SK-N-SH (cell line): ENCODE results near the gene SMPD3. TPM values are rescaled to one million over a fixed set of nuclear protein-coding genes. Genes with fewer than 3 reads are reported as not detected.

Experiments
- CTCF ChIA-PET: fragments of 300-600, 350-600 bp; formaldehyde crosslinking; extraction: SDS; loops from one replicate; lab custom pipeline; 2021; lab: Yijun Ruan, JAX
- POLR2A ChIA-PET: fragments of 350-600 bp; sonication (Branson Sonifier 250); formaldehyde crosslinking; extraction: SDS; loops from one replicate; lab custom pipeline; 2020; ENCODE audit warnings: antibody characterized with exemption, inconsistent platforms; lab: Yijun Ruan, JAX
- DNase-seq: peaks from one replicate; pipeline ENCODE4 v3.0.0; 2012
- H2AFZ ChIP-seq: fragments of 200-600 bp; sonication (generic); 2 replicates; pipeline ENCODE4 v1.8.1; 2016; ENCODE audit warnings: antibody characterized with exemption, mild to moderate bottlenecking, low read depth
- H3F3A ChIP-seq: fragments of 200-600 bp; sonication (generic); replicated peaks from 2 replicates; pipeline ENCODE3; 2016; ENCODE audit warnings: antibody characterized with exemption, mild to moderate bottlenecking; ENCODE audit not compliant: insufficient read depth
- H3K27ac ChIP-seq, 2 experiments: fragments of 200-500 bp in 1 of 2; fragments of 200-600 bp in 1 of 2; sonication (Bioruptor generic) in 1 of 2; sonication (generic), shearing (Covaris generic) in 1 of 2; 2 replicates each; pipeline versions ENCODE4 v1.5.1 to v1.6.1; 2014 to 2016; ENCODE audit warnings: low read depth in 2 of 2, inconsistent platforms in 1 of 2, low read length in 1 of 2, mild to moderate bottlenecking in 1 of 2, mixed read lengths in 1 of 2
- H3K27me3 ChIP-seq: fragments of 200-600 bp; sonication (generic), shearing (Covaris generic); 2 replicates; pipeline ENCODE4 v1.6.1; 2016; ENCODE audit warnings: mixed run types; ENCODE audit not compliant: insufficient read depth
- H3K36me3 ChIP-seq, 2 experiments: fragments of 200-500 bp in 1 of 2; fragments of 200-600 bp in 1 of 2; sonication (Bioruptor generic) in 1 of 2; sonication (generic) in 1 of 2; replicated peaks in 1 of 2; 2 replicates each; pipeline versions ENCODE3 to v1.5.1; 2014 to 2016; ENCODE audit warnings: low read length in 1 of 2, mild to moderate bottlenecking in 1 of 2; ENCODE audit not compliant: insufficient read depth in 2 of 2, control insufficient read depth in 1 of 2
- H3K4me1 ChIP-seq, 2 experiments: fragments of 200-500 bp in 1 of 2; fragments of 200-600 bp in 1 of 2; sonication (Bioruptor generic) in 1 of 2; sonication (generic), shearing (Covaris generic) in 1 of 2; 2 replicates each; pipeline versions ENCODE4 v1.5.1 to v1.6.1; 2014 to 2016; ENCODE audit warnings: low read depth in 1 of 2, low read length in 1 of 2, mixed run types in 1 of 2; ENCODE audit not compliant: insufficient read depth in 2 of 2, control insufficient read depth in 1 of 2
- H3K4me2 ChIP-seq: fragments of 200-600 bp; sonication (generic), shearing (Covaris generic); 2 replicates; pipeline ENCODE4 v1.6.1; 2017; ENCODE audit warnings: mixed run types
- H3K4me3 ChIP-seq, 2 experiments: fragments of 200-500 bp in 1 of 2; fragments of 200-600 bp in 1 of 2; sonication (Bioruptor generic) in 1 of 2; sonication (generic), shearing (Covaris generic) in 1 of 2; 2 replicates each; pipeline versions ENCODE4 v1.5.1 to v1.8.1; 2014 to 2016; ENCODE audit warnings: low read depth in 2 of 2, inconsistent platforms in 1 of 2, low read length in 1 of 2, mild to moderate bottlenecking in 1 of 2, mixed read lengths in 1 of 2, moderate library complexity in 1 of 2
- H3K79me2 ChIP-seq: fragments of 200-600 bp; sonication (generic); 2 replicates; pipeline ENCODE4 v1.8.1; 2017; ENCODE audit warnings: mild to moderate bottlenecking; ENCODE audit not compliant: insufficient read depth
- H3K9ac ChIP-seq: fragments of 200-600 bp; sonication (generic); 2 replicates; pipeline ENCODE4 v1.6.1; 2017; ENCODE audit warnings: mixed run types
- H3K9me2 ChIP-seq: fragments of 200-600 bp; sonication (generic); 2 replicates; pipeline ENCODE4 v1.6.1; 2017; ENCODE audit warnings: mixed run types
- H3K9me3 ChIP-seq: fragments of 200-600 bp; sonication (generic); 2 replicates; pipeline ENCODE4 v1.6.1; 2017; ENCODE audit warnings: mixed run types, mild to moderate bottlenecking, moderate library complexity
- H4K20me1 ChIP-seq: fragments of 200-600 bp; sonication (generic); 2 replicates; pipeline ENCODE4 v1.6.1; 2017; ENCODE audit warnings: mild to moderate bottlenecking, mixed run types; ENCODE audit not compliant: insufficient read depth
- CHD2 ChIP-seq: fragments of 150-350 bp; IDR thresholded peaks from 2 replicates; pipeline ENCODE4 v1.6.1; 2018; ENCODE audit warnings: low read length; ENCODE audit not compliant: partially characterized antibody
- CTCF ChIP-seq: fragments of 200-600 bp; sonication (generic); IDR thresholded peaks from 2 replicates; pipeline ENCODE4 v1.6.1; 2017; ENCODE audit warnings: antibody characterized with exemption, mild to moderate bottlenecking, moderate library complexity
- ELF1 ChIP-seq: IDR thresholded peaks from 2 replicates; pipeline ENCODE4 v1.4.0; 2012
- EP300 ChIP-seq, 2 experiments: IDR thresholded peaks; 2 replicates each; pipeline versions ENCODE4 v1.4.0 to v1.6.1; 2012; ENCODE audit warnings: borderline replicate concordance in 1 of 2, low read depth in 1 of 2, low read length in 1 of 2
- FOSL2 ChIP-seq: IDR thresholded peaks from 2 replicates; pipeline ENCODE4 v1.4.0; 2012; ENCODE audit warnings: low read depth, mild to moderate bottlenecking, moderate library complexity, borderline replicate concordance
- FOXJ3 ChIP-seq: sonication (generic); formaldehyde crosslinking; IDR thresholded peaks from 2 replicates; pipeline ENCODE4 v1.5.1; 2020; ENCODE audit warnings: mild to moderate bottlenecking, missing genetic modification reagents
- FOXM1 ChIP-seq: IDR thresholded peaks from 2 replicates; pipeline ENCODE4 v1.4.0; 2012; ENCODE audit warnings: low read depth, mild to moderate bottlenecking
- GABPA ChIP-seq: IDR thresholded peaks from 2 replicates; pipeline ENCODE4 v1.4.0; 2012; ENCODE audit warnings: low read depth, mild to moderate bottlenecking
- GATA2 ChIP-seq: sonication (generic); formaldehyde crosslinking; IDR thresholded peaks from 2 replicates; pipeline ENCODE4 v1.5.0; 2020; ENCODE audit warnings: mild to moderate bottlenecking, missing genetic modification reagents
- MEF2A ChIP-seq: IDR thresholded peaks from 2 replicates; pipeline ENCODE4 v1.4.0; 2012; ENCODE audit warnings: low read depth, borderline replicate concordance
- MXI1 ChIP-seq: IDR thresholded peaks from 2 replicates; pipeline ENCODE4 v1.6.1; 2012; ENCODE audit warnings: mild to moderate bottlenecking, low read depth, low read length, improper control_type of control experiment
- POLR2AphosphoS5 ChIP-seq: IDR thresholded peaks from 2 replicates; pipeline ENCODE4 v1.6.1; 2012; ENCODE audit warnings: low read depth, low read length
- RCOR1 ChIP-seq: fragments of 150-350 bp; IDR thresholded peaks from 2 replicates; pipeline ENCODE4 v1.6.1; 2017; ENCODE audit warnings: antibody characterized with exemption, low read length
- SIN3A ChIP-seq: IDR thresholded peaks from 2 replicates; pipeline ENCODE4 v1.6.1; 2012; ENCODE audit warnings: low read depth, mild to moderate bottlenecking, low read length, moderate library complexity, borderline replicate concordance
- SMC3 ChIP-seq: IDR thresholded peaks from 2 replicates; pipeline ENCODE4 v1.6.1; 2012; ENCODE audit warnings: low read depth, low read length, improper control_type of control experiment
- TAF1 ChIP-seq: IDR thresholded peaks from 2 replicates; pipeline ENCODE4 v1.6.1; 2012; ENCODE audit warnings: low read depth, mild to moderate bottlenecking, low read length, moderate library complexity, borderline replicate concordance
- TCF12 ChIP-seq: IDR thresholded peaks from 2 replicates; pipeline ENCODE4 v1.4.0; 2012
- TEAD4 ChIP-seq: IDR thresholded peaks from 2 replicates; pipeline ENCODE4 v1.4.0; 2012; ENCODE audit warnings: mild to moderate bottlenecking, borderline replicate concordance; ENCODE audit not compliant: insufficient read depth
- YY1 ChIP-seq: IDR thresholded peaks from 2 replicates; pipeline ENCODE4 v1.4.0; 2012; ENCODE audit warnings: low read depth, mild to moderate bottlenecking
- whole genome bisulfite sequencing: methylation state at CpG from one replicate; pipeline ENCODE4 v1.1.6; 2017; ENCODE audit warnings: low lambda C conversion rate; 5-methylcytosine and 5-hydroxymethylcytosine counted together
- polyA plus RNA-seq, 3 experiments: library from polyadenylated mRNA; depleted of rRNA; stranded (reverse); fragments of >200 nt; gene quantifications; 2 replicates each; pipeline ENCODE4 v1.2.3, GENCODE V29; 2012
- TF ChIP-seq, protein P1 (sequence below): fragments of 150-350 bp; IDR thresholded peaks from 2 replicates; pipeline ENCODE4 v1.6.1; 2017; ENCODE audit warnings: antibody characterized with exemption, low read length, low read depth, borderline replicate concordance
- TF ChIP-seq, protein P2 (sequence below): fragments of 150-350 bp; IDR thresholded peaks from 2 replicates; pipeline ENCODE4 v1.6.1; 2016; ENCODE audit warnings: mild to moderate bottlenecking, low read depth, low read length

Gene SMPD3
- polyA plus RNA-seq, 1 of the 3 experiments (the other 2 are of a cell fraction), result 0.38 TPM

DNA sequence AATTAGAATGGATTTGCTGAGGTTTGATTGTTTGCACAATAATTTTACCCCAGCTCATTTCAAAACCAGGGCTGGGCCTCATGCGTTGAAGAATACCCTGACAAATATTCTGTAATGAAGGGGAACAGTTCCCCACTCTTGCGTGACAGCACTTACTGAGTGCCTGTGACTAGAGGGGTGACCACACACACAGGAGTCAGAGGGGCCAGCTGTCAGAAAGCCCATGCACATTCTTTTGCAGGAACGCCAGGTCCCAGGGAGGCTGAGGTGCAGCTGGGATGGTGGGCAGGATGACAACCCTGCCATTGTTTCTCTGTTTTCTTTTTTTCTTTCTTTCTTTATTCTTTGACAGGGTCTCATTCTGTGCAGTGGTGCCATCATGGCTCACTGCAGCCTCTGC lies 44.6 kb downstream of the SMPD3 start:
- no peak overlapping the region for H3K9ac ChIP-seq
- TF ChIP-seq CTCF (no peak), FOXM1 (no peak), RCOR1 (no peak), SMC3 (no peak), FOSL2 (no peak), GABPA (no peak), EP300 (IDR thresholded peaks at IDR 0.05; ENCODE audit: borderline replicate concordance in 1 of 2, low read depth in 1 of 2, low read length in 1 of 2) (no peak), GATA2 (CRISPR knock-in tag) (no peak), TAF1 (no peak)
- TF ChIP-seq, all 33 proteins: peak for 0
- Histone ChIP-seq H4K20me1 (no peaks in the 10 kb centered on the region), H3K36me3 (no peaks in the 10 kb centered on the region), H3K27me3 (no peaks in the 10 kb centered on the region; the same call in 1 of the 2 replicates), H2AFZ (no peak overlapping the region), H3K9me2 (no peaks in the 10 kb centered on the region; the same call in 1 of the 2 replicates), H3K9me3 (no peaks in the 10 kb centered on the region), H3K4me3 (no peak overlapping the region), H3F3A (peaks cover 4% of the 10 kb centered on the region), H3K4me2 (no peak overlapping the region), H3K27ac (no peak overlapping the region), H3K79me2 (no peaks in the 10 kb centered on the region), H3K4me1 (peaks cover 7 to 30% of the 10 kb centered on the region in 2 experiments; a peak in 3 of 4 replicates)
- WGBS, result 100% methylated on average over 3 of the region's 3 CpGs
- CTCF ChIA-PET, result no interaction called here
- POLR2A ChIA-PET, result no interaction called here
- no peak for DNase-seq

GRCh38 chr16:68403177-68403576 lies 45.1 kb downstream of the SMPD3 start:
- H2AFZ ChIP-seq, result no peak overlapping the region
- H3K27me3 ChIP-seq, result no peaks in the 10 kb centered on the region; the same call in 1 of the 2 replicates
- no peak overlapping the region for H3K4me2 ChIP-seq
- CTCF ChIA-PET, result no interaction called here
- H3K27ac ChIP-seq, result no peak overlapping the region
- H3K4me3 ChIP-seq, result no peak overlapping the region
- no peaks in the 10 kb centered on the region; the same call in 1 of the 2 replicates for H3K9me2 ChIP-seq
- whole genome bisulfite sequencing, result 6% methylated on average over 1 of the region's 1 CpG
- POLR2A ChIA-PET, result no interaction called here
- H3K79me2 ChIP-seq, result no peaks in the 10 kb centered on the region
- no peak for DNase-seq
- peaks cover 7 to 30% of the 10 kb centered on the region in 2 experiments; a peak in 3 of 4 replicates for H3K4me1 ChIP-seq
- TF ChIP-seq GABPA, result no peak
- TF ChIP-seq, all 33 proteins: peak for 0
- Histone ChIP-seq H3K36me3 (no peaks in the 10 kb centered on the region), H3K9me3 (no peaks in the 10 kb centered on the region), H4K20me1 (no peaks in the 10 kb centered on the region), H3K9ac (no peak overlapping the region), H3F3A (peaks cover 4% of the 10 kb centered on the region)

GRCh38 chr16:68402748-68403040 lies 45.6 kb downstream of the SMPD3 start:
- no peaks in the 10 kb centered on the region for H3K27me3 ChIP-seq
- H3K9me2 ChIP-seq, result no peaks in the 10 kb centered on the region; the same call in 1 of the 2 replicates
- no peaks in the 10 kb centered on the region for H3K79me2 ChIP-seq
- POLR2A ChIA-PET, result no interaction called here
- no peak overlapping the region for H3K4me2 ChIP-seq
- DNase-seq, result no peak
- H3K27ac ChIP-seq, result no peak overlapping the region
- H3K9me3 ChIP-seq, result no peaks in the 10 kb centered on the region
- H3K36me3 ChIP-seq, result no peaks in the 10 kb centered on the region
- H3K4me3 ChIP-seq, result no peak overlapping the region
- WGBS, result 74% methylated on average over 3 of the region's 3 CpGs
- H2AFZ ChIP-seq, result no peak overlapping the region
- no peaks in the 10 kb centered on the region for H4K20me1 ChIP-seq
- peaks cover 7 to 30% of the 10 kb centered on the region in 2 experiments; a peak in 3 of 4 replicates for H3K4me1 ChIP-seq
- peaks cover 4% of the 10 kb centered on the region for H3F3A ChIP-seq
- H3K9ac ChIP-seq, result no peak overlapping the region
- CTCF ChIA-PET, result no interaction called here
- no peak for TF ChIP-seq MXI1
- TF ChIP-seq, protein P1, sequence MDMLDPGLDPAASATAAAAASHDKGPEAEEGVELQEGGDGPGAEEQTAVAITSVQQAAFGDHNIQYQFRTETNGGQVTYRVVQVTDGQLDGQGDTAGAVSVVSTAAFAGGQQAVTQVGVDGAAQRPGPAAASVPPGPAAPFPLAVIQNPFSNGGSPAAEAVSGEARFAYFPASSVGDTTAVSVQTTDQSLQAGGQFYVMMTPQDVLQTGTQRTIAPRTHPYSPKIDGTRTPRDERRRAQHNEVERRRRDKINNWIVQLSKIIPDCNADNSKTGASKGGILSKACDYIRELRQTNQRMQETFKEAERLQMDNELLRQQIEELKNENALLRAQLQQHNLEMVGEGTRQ, result no peak
- no peak for TF ChIP-seq ELF1
- TF ChIP-seq YY1, result no peak
- TF ChIP-seq TEAD4, result no peak
- TF ChIP-seq GABPA, result no peak
- TF ChIP-seq, protein P2, sequence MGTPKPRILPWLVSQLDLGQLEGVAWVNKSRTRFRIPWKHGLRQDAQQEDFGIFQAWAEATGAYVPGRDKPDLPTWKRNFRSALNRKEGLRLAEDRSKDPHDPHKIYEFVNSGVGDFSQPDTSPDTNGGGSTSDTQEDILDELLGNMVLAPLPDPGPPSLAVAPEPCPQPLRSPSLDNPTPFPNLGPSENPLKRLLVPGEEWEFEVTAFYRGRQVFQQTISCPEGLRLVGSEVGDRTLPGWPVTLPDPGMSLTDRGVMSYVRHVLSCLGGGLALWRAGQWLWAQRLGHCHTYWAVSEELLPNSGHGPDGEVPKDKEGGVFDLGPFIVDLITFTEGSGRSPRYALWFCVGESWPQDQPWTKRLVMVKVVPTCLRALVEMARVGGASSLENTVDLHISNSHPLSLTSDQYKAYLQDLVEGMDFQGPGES, result no peak
- TF ChIP-seq EP300 (IDR thresholded peaks at IDR 0.05; ENCODE audit: borderline replicate concordance in 1 of 2, low read depth in 1 of 2, low read length in 1 of 2), result no peak
- no peak for TF ChIP-seq SIN3A
- no peak for TF ChIP-seq POLR2AphosphoS5
- no peak for TF ChIP-seq TCF12
- TF ChIP-seq FOXJ3, result no peak
- no peak for TF ChIP-seq MEF2A
- no peak for TF ChIP-seq CHD2
